HG03521 (cell line): ENCODE measurements around the gene USP48.
"Not testable (repeated sequence)": the region's sequence is repeated elsewhere in the genome, so short reads cannot be mapped to it uniquely, and the experiment has no call there.

Experiments used
- ATAC-seq: cut with Tn5 transposase; IDR thresholded peaks from one replicate; pipeline ENCODE4 v1.9.1; 2021; ENCODE audit warnings: mild to moderate bottlenecking, moderate library complexity; ENCODE audit not compliant: unreplicated experiment

Gene USP48

GRCh38 chr1:21704145-21704544, 78.8 kb downstream of the USP48 start:
- no peak for ATAC-seq

- no peak for ATAC-seq
These were observed 79.5 kb downstream of the USP48 start for GRCh38 chr1:21703318-21703963.

GRCh38 chr1:21702780-21703179, 80.2 kb downstream of the USP48 start:
- no peak for ATAC-seq

GRCh38 chr1:21701401-21701800, 81.5 kb downstream of the USP48 start:
- no peak for ATAC-seq

- ATAC-seq = no peak
These were observed 82.9 kb downstream of the USP48 start for GRCh38 chr1:21700094-21700493.

- no peak for ATAC-seq
These were observed 86.0 kb downstream of the USP48 start for GRCh38 chr1:21696931-21697330.

- no peak for ATAC-seq
These were observed 89.2 kb downstream of the USP48 start for GRCh38 chr1:21693732-21694131.

GRCh38 chr1:21691739-21692138, 91.2 kb downstream of the USP48 start:
- no peak for ATAC-seq

- no peak for ATAC-seq
These were observed 93.1 kb downstream of the USP48 start for GRCh38 chr1:21689661-21690372.

- ATAC-seq = no peak
These were observed 95.8 kb downstream of the USP48 start for GRCh38 chr1:21687081-21687529.

GRCh38 chr1:21685946-21686678, 96.8 kb downstream of the USP48 start:
- ATAC-seq = no peak

GRCh38 chr1:21681426-21681825, 101.5 kb downstream of the USP48 start:
- ATAC-seq = no peak

GRCh38 chr1:21680918-21681317, 102.0 kb downstream of the USP48 start:
- ATAC-seq = no peak

- no peak for ATAC-seq
These were observed 102.6 kb downstream of the USP48 start for GRCh38 chr1:21680381-21680780.

GRCh38 chr1:21677168-21677567, 105.8 kb downstream of the USP48 start:
- ATAC-seq = no peak

GRCh38 chr1:21674957-21675356, 108.0 kb downstream of the USP48 start:
- ATAC-seq = no peak

- not testable (repeated sequence) for ATAC-seq
These were observed 109.1 kb downstream of the USP48 start for GRCh38 chr1:21673853-21674252.

- no peak for ATAC-seq
These were observed 109.6 kb downstream of the USP48 start for GRCh38 chr1:21673277-21673780.

- ATAC-seq = no peak
These were observed 110.3 kb downstream of the USP48 start for GRCh38 chr1:21672478-21673276.

- no peak for ATAC-seq
These were observed 111.0 kb downstream of the USP48 start for GRCh38 chr1:21671915-21672314.
